GM12891 (cell line): ENCODE measurements around the gene PDGFD.

Source experiments
- POLR2A ChIP-seq: IDR thresholded peaks from 2 replicates; pipeline ENCODE4 v1.6.1; 2011; ENCODE audit warnings: low read depth, low read length, control low read depth
- POLR2AphosphoS5 ChIP-seq: IDR thresholded peaks from 2 replicates; pipeline ENCODE4 v1.6.1; 2011; ENCODE audit warnings: low read depth, low read length, control low read depth
- SPI1 ChIP-seq: IDR thresholded peaks from 2 replicates; pipeline ENCODE4 v1.6.1; 2011; ENCODE audit warnings: low read depth, low read length, control low read depth
- TAF1 ChIP-seq: IDR thresholded peaks from 2 replicates; pipeline ENCODE4 v1.6.1; 2011; ENCODE audit warnings: low read depth, low read length, control low read depth

GRCh38 chr11:103946793-103947545, 217.0 kb downstream of the PDGFD start:
- TF ChIP-seq POLR2A, result no peak
- TF ChIP-seq POLR2AphosphoS5, result no peak
- TF ChIP-seq TAF1, result no peak
- TF ChIP-seq SPI1, result no peak
